Calu3 (cell line): ENCODE data around the gene SLC16A3. TPM values are rescaled to one million over a fixed set of nuclear protein-coding genes. Genes with fewer than 3 reads are reported as not detected.

ENCODE experiments used
- BruUV-seq: library from RNA; stranded (reverse); fragments of 400-500 nt; replicated peaks from 2 replicates; lab custom pipeline; 2021; lab: Mats Ljungman, UMichigan
- CTCF ChIA-PET: fragments of 300-600 bp; sonication (Branson Sonifier 250); formaldehyde crosslinking; loops from one replicate; lab custom pipeline; 2022; ENCODE audit warnings: antibody characterized with exemption; lab: Charles Lee
- DNase-seq: peaks from one replicate; pipeline ENCODE4 v3.0.0; 2022
- H3K27ac Mint-ChIP-seq: one replicate; pipeline ENCODE4 v1.8.0; 2022; ENCODE audit warnings: mixed read lengths; ENCODE audit not compliant: unreplicated experiment
- H3K27me3 Mint-ChIP-seq: one replicate; pipeline ENCODE4 v1.8.0; 2022; ENCODE audit warnings: mixed read lengths; ENCODE audit not compliant: unreplicated experiment
- H3K36me3 Mint-ChIP-seq: one replicate; pipeline ENCODE4 v1.8.0; 2022; ENCODE audit warnings: mild to moderate bottlenecking, moderate library complexity, mixed read lengths; ENCODE audit not compliant: insufficient read depth, unreplicated experiment
- H3K4me1 Mint-ChIP-seq: one replicate; pipeline ENCODE4 v1.8.0; 2022; ENCODE audit warnings: mild to moderate bottlenecking, low read depth, mixed read lengths; ENCODE audit not compliant: unreplicated experiment
- H3K4me3 Mint-ChIP-seq: one replicate; pipeline ENCODE4 v1.8.0; 2022; ENCODE audit warnings: mild to moderate bottlenecking, low read depth, moderate library complexity, mixed read lengths; ENCODE audit not compliant: unreplicated experiment
- H3K9me3 Mint-ChIP-seq: one replicate; pipeline ENCODE4 v1.8.0; 2022; ENCODE audit warnings: low read depth, mixed read lengths; ENCODE audit not compliant: unreplicated experiment
- CTCF ChIP-seq: fragments of 200-600 bp; IDR thresholded peaks from one replicate; pipeline ENCODE4 v1.8.0; 2022; ENCODE audit warnings: antibody characterized with exemption; ENCODE audit not compliant: unreplicated experiment
- intact Hi-C: fragments of 100-400 bp; cut with micrococcal nuclease; formaldehyde crosslinking; loops from one replicate; pipeline ENCODE4 v1.10.0; 2022; ENCODE audit not compliant: unreplicated experiment
- total RNA-seq: library from RNA; stranded (reverse); gene quantifications from 2 replicates; pipeline ENCODE4 v1.2.3, GENCODE V29; 2022

Gene SLC16A3
- total RNA-seq, 1 experiment from 2014 or later: 47.2 TPM

GRCh38 chr17:82248815-82249674 is 20.2 kb downstream of the SLC16A3 start:
- H3K4me1 Mint-ChIP-seq: peaks cover 36% of the 10 kb centered on the region
- TF ChIP-seq CTCF: no peak
- H3K27ac Mint-ChIP-seq: no peak overlapping the region
- no peaks in the 10 kb centered on the region for H3K9me3 Mint-ChIP-seq
- H3K4me3 Mint-ChIP-seq: no peak overlapping the region
- no peaks in the 10 kb centered on the region for H3K27me3 Mint-ChIP-seq
- CTCF ChIA-PET: no interaction called here
- no TSS peak for BruUV-seq
- intact Hi-C loops: loop anchor here (10.0 kb wide), 2 partner anchors 46 to 76 kb away; no protein-coding TSS in a partner anchor
- H3K36me3 Mint-ChIP-seq: peaks cover 88% of the 10 kb centered on the region
- no peak for DNase-seq

- intact Hi-C loops: loop anchor here (10.0 kb wide), 2 partner anchors 45 to 75 kb away; no protein-coding TSS in a partner anchor
- no peak overlapping the region for H3K27ac Mint-ChIP-seq
- no peak overlapping the region for H3K4me3 Mint-ChIP-seq
- peaks cover 26% of the 10 kb centered on the region for H3K4me1 Mint-ChIP-seq
- no peaks in the 10 kb centered on the region for H3K27me3 Mint-ChIP-seq
- TF ChIP-seq CTCF: no peak
- CTCF ChIA-PET: interaction anchor here (0.6 kb wide), 1 partner anchor 9 kb away, joined by 7 read pairs; no protein-coding TSS in a partner anchor
- DNase-seq: no peak
- peaks cover 78% of the 10 kb centered on the region for H3K36me3 Mint-ChIP-seq
- BruUV-seq: no TSS peak
- no peaks in the 10 kb centered on the region for H3K9me3 Mint-ChIP-seq
These were observed 21.2 kb downstream of the SLC16A3 start for GRCh38 chr17:82249896-82250581.

GRCh38 chr17:82250868-82251500 is 22.1 kb downstream of the SLC16A3 start:
- CTCF ChIA-PET: interaction anchor here (0.6 kb wide), 1 partner anchor 10 kb away, joined by 7 read pairs; no protein-coding TSS in a partner anchor
- H3K4me1 Mint-ChIP-seq: peaks cover 24% of the 10 kb centered on the region
- peaks cover 78% of the 10 kb centered on the region for H3K36me3 Mint-ChIP-seq
- DNase-seq: no peak
- H3K9me3 Mint-ChIP-seq: no peaks in the 10 kb centered on the region
- no peak for TF ChIP-seq CTCF
- no TSS peak for BruUV-seq
- H3K27ac Mint-ChIP-seq: no peak overlapping the region
- no peaks in the 10 kb centered on the region for H3K27me3 Mint-ChIP-seq
- intact Hi-C loops: no loop called here
- no peak overlapping the region for H3K4me3 Mint-ChIP-seq

- Mint-ChIP-seq H3K4me3 (no peak overlapping the region), H3K9me3 (no peaks in the 10 kb centered on the region), H3K27me3 (no peaks in the 10 kb centered on the region), H3K36me3 (peaks cover 75% of the 10 kb centered on the region), H3K4me1 (peaks cover 13% of the 10 kb centered on the region), H3K27ac (no peak overlapping the region)
- CTCF ChIA-PET: no interaction called here
- no peak for TF ChIP-seq CTCF
- intact Hi-C loops: no loop called here
- BruUV-seq: no TSS peak
- no peak for DNase-seq
These were observed 23.8 kb downstream of the SLC16A3 start for GRCh38 chr17:82252511-82253178.
